HG02870 (cell line): ENCODE measurements around the gene ACY1.
A peak's percentile ranks its signal among the peaks of the same experiment; 100 is the strongest.
"Not testable (repeated sequence)": the region's sequence is repeated elsewhere in the genome, so short reads cannot be mapped to it uniquely, and the experiment has no call there.

Source experiments
- ATAC-seq: cut with Tn5 transposase; IDR thresholded peaks from one replicate; pipeline ENCODE4 v1.9.1; 2021; ENCODE audit warnings: mild to moderate bottlenecking, moderate library complexity; ENCODE audit not compliant: unreplicated experiment

ACY1 gene

DNA sequence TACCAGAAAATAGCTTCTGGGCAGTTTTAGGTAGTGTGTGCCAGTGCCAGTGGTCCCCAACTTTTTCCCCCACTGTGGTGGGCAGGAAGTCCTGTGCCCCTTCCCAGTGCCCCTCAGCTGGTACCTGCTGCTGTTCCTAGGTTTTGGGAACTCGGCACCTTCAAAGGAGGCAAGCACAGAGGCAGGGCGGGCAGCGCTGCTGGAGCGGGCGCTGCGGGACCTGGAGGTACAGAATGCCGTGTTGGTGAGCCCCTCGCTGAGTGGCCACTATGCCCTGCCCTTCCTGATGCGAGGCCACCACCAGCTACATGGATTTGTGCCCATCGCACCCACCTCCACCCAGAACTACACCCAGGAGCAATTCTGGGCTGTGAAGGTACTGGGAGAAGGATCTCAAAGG is 3.1 kb upstream of the ACY1 start:
- ATAC-seq = no peak

DNA sequence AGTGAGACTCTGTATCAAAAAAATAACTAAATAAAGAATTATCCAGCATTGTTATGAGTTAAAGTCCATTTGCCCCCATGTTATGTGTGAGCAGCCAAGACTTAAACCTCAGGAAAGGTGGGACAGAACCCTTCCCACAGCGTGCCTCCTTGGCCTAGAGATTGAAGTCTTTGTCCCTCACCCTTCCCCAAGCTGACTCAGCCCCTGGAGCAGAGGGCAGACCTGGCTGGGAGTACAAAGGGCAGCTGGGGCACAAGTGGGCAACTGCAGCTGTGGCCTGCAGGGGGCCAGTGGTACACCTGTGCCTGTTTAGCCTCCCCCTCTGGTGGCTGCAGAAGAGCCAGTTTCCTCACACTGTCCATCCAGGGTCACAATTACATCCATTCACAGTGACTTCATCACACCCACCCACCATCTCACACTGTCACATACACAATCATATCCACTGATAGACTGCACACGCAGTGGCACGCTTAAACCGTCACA is 940 bp upstream of the ACY1 start:
- ATAC-seq = peak; percentile 38

DNA sequence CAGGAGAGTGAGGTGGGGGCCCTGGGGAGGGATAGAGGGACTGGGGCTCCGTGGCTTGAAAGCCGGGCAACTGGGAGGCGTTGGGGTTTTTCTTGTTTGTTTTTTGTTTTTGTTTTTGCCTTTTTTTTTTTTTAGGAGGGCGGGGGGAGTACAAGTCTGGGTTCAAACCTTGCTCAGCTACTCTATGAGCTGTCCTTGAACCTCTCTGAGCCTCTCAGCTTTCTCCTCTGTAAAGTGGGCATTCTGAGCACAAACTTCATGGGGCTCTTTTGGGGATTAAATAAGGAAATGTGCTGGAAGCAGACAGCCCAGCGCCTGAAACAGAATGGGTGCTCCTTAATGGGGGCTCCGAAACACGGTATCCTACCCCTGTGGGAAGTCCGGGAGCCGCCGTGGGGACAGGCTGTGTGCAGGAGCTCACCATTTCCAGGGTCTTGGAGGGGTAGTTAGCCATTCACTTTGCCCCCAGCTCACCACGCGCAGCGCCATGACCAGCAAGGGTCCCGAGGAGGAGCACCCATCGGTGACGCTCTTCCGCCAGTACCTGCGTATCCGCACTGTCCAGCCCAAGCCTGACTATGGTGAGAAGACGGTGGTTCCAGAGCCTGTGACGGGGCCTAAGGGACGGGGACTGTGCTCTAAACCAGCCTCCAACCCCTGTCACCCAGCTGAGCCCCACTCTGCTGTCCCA is 388 bp downstream of the ACY1 start:
- ATAC-seq = no peak

DNA sequence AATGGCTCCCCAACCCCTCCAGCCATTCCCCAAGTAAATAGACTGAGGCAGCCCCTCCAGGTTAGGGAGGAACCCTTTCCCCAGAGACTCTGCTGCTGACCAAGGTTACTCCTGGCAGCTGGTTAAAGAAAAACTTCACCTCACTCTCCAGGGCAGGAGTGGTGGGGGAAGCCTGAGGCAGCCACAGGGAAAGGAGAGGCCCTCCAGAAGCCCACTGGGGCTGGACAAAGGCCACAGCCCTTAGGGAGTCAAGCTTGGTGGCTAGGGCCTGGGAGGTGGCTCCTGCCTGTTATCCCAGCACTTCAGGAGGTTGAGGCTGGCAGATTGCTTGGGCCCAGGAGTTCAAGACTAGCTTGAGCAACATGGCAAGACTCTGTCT is 923 bp downstream of the ACY1 start:
- no peak for ATAC-seq

DNA sequence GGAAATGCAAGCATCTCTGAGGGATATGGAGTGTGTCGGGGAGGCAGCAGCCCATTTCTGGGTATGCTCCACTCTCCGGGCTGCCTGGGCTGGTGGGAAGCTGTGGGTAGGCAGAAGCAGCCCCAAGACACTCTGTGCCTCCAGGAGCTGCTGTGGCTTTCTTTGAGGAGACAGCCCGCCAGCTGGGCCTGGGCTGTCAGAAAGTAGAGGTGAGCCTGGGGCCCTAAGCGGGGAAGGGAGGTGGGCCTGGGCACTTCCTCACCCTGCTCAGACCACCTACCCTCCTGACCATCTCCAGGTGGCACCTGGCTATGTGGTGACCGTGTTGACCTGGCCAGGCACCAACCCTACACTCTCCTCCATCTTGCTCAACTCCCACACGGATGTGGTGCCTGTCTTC is 1.7 kb downstream of the ACY1 start:
- no peak for ATAC-seq

DNA sequence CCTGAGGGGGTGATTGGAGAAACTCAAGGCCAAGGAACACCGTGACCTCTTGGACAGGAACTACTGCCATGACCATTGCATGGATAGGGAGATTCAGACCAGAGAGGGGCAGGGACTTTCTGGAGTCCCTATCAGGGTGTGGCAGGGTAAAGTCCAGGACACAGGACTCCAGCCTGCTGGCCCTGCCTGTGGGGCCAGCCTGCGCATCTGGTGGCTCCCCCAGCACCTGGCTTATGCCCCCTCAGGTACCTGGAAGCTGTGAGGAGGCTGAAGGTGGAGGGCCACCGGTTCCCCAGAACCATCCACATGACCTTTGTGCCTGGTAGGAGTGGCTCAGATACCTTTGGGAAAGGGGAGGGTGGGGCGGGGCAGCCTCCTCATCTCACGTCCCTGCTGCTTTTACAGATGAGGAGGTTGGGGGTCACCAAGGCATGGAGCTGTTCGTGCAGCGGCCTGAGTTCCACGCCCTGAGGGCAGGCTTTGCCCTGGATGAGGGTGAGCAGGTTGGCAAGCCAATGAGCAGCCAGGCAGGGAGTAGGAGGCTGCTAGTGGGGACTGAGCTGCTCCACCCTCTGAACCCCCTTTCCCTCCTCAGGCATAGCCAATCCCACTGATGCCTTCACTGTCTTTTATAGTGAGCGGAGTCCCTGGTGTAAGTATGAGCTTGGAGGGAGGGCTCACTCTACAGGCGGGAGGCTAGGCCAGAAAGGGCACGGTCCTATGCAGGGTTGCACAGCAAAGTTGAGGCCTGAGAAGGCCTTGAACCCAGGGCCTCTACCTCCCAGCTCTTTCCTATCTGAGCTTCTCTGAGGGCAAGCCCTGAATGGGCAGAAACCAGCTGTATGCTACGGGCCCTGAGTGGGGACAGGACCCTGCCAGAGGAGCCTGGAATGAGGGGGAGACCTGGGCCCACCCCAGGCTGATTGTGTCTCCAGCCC is 2.9 kb downstream of the ACY1 start:
- ATAC-seq = no peak

DNA sequence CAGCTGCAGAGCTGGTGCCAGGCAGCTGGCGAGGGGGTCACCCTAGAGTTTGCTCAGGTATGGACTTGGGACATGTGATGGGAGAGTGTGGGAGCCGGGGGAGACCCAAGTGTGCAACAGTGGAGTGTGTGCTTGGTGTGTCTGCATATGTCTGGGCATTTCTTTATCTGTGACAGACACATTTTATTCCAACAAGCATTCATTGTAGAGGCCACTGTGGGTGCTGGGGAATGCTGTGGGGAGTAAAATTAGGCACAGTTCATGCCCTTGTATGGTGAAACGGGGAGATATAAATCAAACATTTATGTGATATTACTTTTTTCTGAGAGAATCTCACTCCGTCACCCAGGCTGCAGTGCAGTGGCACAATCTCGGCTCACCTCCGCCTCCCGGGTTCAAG is 4.2 kb downstream of the ACY1 start:
- ATAC-seq = no peak

DNA sequence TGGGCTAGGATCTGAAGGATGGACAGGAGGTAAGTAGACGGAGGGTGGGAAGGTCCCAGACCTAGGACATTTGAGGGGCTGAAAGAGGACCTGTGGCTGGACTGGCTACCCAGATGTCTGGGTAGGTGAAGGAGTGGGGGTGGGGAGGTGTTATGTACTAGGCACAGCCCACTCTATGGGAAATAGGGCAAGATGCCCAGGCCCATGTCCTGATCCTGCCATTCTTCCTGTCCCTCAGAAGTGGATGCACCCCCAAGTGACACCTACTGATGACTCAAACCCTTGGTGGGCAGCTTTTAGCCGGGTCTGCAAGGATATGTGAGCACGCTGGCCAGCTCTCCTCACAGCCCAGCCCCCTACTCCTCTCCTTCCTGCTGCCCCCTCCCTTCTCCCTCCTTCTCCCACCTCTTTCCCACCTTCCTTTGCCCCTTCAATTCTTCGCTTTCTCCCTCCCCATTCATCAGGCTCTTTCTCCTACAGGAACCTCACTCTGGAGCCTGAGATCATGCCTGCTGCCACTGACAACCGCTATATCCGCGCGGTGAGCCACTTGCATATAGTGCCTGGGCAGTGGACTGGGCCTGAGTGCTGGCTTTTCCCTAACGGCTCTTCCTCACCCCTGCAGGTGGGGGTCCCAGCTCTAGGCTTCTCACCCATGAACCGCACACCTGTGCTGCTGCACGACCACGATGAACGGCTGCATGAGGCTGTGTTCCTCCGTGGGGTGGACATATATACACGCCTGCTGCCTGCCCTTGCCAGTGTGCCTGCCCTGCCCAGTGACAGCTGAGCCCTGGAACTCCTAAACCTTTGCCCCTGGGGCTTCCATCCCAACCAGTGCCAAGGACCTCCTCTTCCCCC is 5.2 kb downstream of the ACY1 start:
- no peak for ATAC-seq

DNA sequence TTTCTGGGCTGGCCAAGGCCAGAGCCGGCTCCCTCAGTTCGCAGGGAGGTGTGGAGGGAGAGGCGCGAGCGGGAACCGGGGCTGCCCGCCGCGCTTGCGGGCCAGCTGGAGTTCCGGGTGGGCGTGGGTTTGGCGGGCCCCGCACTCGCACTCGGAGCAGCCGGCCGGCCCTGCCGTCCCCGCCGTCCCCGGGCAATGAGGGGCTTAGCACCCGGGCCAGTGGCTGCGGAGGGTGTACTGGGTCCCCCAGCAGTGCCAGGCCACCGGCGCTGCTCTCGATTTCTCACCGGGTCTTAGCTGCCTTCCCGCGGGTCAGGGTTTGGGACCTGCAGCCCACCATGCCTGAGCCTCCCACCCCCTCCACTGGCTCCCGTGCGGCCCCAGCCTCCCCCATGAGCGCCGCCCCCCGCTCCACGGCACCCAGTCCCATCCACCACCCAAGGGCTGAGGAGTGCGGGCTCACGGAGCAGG is 7.2 kb downstream of the ACY1 start:
- not testable (repeated sequence) for ATAC-seq

DNA sequence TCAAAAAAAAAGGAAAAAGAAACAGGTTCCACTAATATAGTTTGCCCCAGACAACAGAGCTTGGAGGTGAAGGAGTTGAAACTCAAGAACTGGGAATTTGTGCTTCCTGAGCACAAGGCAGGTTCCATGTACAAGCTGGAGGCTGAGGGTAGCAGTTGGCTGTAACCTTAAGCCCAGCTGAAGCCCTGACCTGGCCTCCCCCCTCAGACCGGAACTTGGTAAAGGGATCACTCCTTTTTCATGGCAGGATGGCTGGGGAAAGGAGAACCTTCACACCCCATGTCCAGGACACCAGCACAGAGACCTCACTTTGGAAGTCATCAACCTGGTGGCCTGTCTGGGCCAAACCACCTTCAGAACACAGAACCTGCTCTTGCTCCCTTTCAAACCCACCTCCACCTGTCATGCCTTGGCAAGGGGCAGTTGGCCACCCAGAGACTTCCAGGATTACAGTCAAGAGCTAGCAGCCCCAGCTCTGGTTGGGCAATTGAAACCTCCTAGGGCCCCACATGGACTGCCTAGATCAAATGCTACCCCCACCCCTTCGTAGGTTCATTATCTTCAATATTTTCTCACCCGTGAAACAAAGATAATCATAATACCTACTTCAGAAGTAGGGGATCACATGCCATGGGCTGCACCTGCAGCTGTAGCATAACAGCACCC is 8.8 kb downstream of the ACY1 start:
- ATAC-seq = no peak

DNA sequence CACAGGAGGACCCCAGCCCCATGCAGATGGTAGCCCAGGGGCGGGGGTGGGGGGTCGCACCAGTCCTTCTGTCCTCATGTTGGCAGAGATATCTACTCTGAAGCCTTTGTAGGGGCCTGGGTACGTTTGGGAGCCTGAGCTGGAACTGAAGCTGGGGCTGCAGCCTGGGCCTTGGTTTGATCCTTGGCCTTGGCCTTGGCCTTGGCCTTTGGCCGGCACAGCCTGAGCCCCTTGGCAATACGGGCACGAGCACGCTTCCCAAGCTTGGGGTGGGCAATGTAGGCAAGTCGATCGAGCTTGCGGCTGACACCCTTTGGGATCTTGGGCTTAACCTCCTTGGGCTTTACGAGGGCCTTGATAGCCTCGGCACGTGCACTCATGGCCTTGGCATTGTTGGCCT is 10.3 kb downstream of the ACY1 start:
- not testable (repeated sequence) for ATAC-seq

DNA sequence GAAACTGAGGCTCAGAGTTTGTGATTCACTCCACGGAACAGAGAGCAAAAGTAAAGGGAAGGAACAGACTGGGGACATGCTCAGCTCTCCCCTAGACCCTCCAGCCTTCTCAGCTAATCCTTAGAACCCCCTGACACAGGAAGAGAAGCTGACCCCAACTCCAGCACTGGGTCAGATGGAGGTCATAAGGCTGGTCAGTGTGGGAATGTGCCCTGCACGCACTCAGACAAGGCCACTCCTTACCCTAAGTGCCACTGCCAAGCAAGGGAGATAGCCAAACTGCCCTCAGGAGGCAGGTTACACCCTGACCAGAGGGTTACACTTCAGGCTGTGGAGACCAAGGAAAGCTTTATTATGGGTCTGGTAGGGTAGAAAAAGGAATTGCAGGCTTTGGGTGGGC is 11.2 kb downstream of the ACY1 start:
- no peak for ATAC-seq

DNA sequence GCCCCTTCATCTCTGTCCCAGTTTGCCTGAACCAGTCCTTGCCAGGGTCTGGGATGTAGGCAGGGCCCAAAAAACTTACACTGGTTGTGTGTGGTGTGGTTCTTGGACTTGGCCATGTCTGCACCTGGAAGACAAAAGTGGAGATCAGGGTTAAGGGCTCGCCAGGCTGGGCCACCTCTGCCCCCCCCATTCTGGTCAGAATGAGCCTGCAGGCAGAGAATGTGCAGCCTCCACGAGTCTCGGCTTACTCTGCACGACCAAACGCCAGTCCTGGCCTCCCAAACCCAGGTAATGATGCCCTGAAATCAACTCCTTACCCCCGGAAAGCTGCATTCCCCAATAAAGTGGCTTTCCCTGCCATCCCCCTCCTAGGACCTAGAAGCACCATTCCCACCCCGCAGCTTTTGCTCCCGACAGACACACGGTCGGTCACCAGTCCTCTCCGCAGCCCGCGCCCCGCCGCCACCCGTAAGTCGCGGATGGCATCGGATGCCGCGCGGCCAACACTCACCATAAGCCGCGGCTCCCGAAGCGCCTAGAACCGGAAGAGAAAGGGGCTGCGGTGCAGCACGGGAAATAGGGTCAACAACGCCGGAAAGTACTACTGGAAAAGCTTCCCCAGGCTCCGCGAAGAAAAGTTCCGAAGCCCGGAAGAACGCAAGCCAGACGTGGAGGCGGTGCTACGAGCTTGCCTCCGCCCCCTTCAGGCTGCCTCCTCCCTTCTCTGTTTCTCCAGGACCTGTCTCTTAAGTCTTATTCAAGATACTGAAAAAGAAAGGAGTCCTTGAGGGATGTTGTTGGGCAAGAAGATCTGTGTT is 12.2 kb downstream of the ACY1 start, which contains the start of gene RPL29:
Gene RPL29 (minus strand): TSS at position 550 of the 818 bp plus-strand sequence. CDS start 434 bp downstream, at position 116.
- peak; percentile 93 for ATAC-seq

DNA sequence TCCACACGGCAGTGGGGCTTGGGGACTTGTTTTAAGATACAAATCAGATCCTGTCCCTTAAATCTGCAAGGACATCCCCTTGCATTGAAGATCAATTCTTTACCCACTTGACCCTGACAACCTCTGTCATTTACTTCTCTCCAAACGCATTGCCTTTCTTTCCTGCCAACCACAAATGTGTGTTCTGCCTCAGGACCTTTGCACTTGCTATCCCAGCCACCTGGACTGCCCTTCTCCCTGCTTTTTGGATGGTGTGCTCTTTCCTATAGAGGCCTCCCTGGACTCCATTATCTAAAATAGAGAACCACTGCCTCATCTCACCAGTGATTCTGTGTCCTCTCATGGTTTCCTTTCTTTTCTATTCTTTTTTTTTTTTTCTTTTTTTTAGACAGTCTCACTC is 13.8 kb downstream of the ACY1 start:
- no peak for ATAC-seq

DNA sequence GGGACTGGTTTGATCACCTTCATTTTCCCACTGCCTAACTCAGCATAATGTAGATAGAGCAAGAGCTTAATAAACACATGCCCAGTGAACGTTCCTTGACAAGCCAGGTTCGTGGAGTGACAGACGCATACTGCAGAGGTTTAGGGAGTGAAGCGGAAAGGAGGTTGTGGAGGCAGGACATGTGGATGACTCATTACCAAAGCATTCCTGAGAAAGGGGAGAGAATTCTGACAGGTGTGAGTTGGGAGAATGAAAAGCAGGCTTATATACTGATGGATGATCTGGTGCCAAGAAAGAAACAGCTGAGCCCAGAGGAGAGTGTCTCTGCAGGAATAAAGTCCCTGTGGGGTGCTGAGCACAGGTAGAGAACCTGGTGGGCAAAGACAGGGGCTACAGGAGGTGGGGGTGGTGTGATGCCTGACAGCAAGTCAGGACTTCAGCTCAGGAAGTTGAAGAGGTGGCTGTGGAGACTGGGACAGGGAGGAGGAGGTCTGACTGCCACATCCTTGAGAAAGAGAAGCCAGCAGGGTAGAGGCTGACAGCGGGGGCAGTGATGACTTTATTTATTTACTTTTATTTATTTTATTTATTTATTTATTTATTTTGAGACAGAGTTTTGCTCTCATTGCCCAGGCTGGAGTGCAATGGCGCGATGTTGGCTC is 14.7 kb downstream of the ACY1 start:
- no peak for ATAC-seq

DNA sequence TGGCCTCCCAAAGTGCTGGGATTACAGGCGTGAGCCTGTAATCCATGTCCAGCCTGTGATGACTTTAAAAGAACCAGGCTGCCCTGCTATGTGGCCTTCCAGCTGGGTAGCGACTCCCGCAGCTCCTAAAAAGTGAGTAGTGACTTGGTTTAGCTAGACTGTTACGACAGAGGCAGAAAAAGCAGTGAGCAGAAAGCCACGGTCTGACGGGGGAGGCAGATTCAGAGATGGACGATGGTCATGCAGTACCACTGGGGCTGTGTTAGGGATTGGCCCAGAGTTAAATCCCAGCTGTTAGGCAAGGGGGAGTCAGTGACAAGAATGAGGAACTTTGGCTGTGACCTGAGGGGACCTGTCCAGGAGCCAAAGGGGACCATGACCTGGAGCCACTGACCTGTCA is 15.4 kb downstream of the ACY1 start:
- no peak for ATAC-seq

DNA sequence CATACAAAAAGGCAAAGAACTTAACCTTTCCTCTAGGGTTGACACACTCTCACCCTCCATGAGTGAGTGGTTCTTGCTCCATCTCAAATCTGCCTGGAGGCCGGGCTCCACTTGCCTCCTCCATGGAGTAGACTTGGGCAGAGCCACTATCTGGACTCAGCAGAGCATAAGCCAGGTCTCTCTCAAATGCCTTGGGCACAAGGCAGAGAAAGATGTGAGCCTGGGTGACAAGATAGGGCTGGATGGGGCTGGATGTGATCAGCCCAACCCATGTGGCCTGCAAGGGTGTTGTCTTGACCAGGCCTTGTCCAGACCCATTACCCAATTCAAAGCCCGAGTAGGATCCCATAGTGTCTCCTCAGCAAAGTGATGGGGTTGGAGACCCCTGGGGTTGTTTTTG is 16.5 kb downstream of the ACY1 start:
- ATAC-seq = no peak

DNA sequence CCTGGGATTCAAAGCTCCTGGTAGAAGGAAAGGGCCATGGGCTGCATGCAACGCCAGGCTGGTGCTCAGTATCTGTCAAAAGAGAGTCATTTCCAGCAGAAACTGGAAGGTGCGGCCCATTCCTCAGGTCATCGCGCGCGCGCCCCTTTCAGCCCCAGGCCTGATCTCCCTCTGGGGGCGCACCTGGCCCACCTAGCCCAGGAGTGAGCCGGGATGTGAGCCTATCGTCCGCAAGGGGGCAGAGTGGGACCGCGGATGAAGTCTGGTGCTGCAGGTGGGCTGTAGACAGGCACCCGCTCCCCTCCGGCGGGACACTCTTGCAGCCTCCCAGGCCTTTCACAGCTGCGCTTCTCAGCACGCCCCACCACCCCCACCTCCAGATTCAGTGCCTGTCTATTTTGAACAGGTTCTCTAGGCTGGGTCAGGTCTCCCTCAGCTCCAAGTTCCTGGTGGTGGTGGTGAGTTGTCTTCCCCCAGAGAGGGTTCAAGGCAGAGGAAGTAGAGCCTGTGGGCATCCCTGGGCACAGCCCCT is 18.2 kb downstream of the ACY1 start:
- ATAC-seq = peak; percentile 59

DNA sequence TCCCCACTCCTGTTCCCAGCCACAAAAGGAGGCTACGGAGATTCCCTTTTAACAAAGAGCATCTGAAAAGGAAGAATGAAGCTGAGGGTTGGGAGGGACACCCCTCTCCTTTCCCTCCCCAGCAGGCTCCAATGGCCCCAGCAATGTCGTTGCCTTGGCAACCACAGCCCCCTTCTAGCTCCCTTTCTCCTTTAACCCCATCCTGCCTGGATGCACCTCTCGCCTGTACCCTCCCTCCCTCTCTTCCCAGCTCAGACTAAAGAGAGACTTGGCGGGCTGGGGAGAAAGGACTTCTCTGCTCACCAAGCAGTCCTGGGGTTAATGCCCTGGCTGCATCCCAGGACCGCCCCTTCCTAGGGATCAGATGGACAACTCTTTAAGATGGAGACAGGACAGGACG is 19.4 kb downstream of the ACY1 start:
- no peak for ATAC-seq
